PFSK-1 (cell line): ENCODE data around the gene ADGB.

ENCODE experiments used
- FOXP2 ChIP-seq: optimal IDR thresholded peaks from 2 replicates; pipeline ENCODE3; 2011; ENCODE audit warnings: borderline replicate concordance, control low read depth, inconsistent platforms; ENCODE audit not compliant: insufficient read depth; ENCODE audit errors: extremely low read length, extremely low read depth
- POLR2AphosphoS5 ChIP-seq: IDR thresholded peaks from 2 replicates; pipeline ENCODE4 v1.6.1; 2012; ENCODE audit warnings: low read depth, mild to moderate bottlenecking, control low read depth, low read length, moderate library complexity
- SIN3A ChIP-seq: IDR thresholded peaks from 2 replicates; pipeline ENCODE4 v1.6.1; 2012; ENCODE audit warnings: mild to moderate bottlenecking, low read length, moderate library complexity, borderline replicate concordance; ENCODE audit not compliant: insufficient read depth
- TAF1 ChIP-seq: IDR thresholded peaks from 2 replicates; pipeline ENCODE4 v1.6.1; 2012; ENCODE audit warnings: low read length, control low read depth, borderline replicate concordance; ENCODE audit not compliant: insufficient read depth
- TF ChIP-seq, protein P1 (sequence below), 2 experiments: IDR thresholded peaks; 2 replicates each; pipeline versions ENCODE4 v1.6.1 to v1.8.0; 2011 to 2012; ENCODE audit warnings: low read depth in 2 of 2, low read length in 2 of 2, control low read depth in 1 of 2, inconsistent platforms in 1 of 2, mild to moderate bottlenecking in 1 of 2, moderate library complexity in 1 of 2; ENCODE audit not compliant: insufficient read depth in 1 of 2

The ADGB gene

DNA sequence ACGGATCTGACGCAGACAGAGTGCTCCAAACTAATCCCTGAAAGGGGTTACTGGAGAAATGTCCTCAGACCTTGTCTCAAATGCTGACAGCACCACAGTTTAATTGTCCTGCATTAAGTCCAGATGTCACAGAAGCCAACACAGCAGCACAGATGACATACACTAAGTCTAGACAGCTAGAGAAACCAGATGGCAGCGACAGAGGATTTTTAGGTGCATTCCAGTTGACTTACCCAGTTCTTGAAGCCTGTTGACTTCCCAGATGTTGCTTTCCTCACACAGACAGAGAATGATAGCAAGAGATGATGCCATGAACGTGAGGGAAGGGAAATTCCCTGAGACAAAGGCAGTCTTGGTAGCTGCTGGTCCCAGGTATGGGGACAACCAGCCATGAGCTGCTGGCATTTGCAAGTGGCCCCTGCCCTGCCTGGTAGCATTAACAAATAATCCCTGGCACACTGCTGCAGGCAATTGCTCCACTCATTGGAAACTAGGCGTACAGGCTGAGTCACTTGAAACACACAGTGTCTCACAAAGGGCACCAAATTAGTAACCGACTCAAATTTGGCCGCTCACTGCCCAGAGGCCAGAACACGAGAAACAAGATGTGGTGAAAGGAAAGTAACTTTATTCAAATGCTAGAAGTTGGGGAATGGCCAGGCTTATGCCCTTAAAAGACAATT, 52.2 kb downstream of the ADGB start:
- TF ChIP-seq, protein P1, sequence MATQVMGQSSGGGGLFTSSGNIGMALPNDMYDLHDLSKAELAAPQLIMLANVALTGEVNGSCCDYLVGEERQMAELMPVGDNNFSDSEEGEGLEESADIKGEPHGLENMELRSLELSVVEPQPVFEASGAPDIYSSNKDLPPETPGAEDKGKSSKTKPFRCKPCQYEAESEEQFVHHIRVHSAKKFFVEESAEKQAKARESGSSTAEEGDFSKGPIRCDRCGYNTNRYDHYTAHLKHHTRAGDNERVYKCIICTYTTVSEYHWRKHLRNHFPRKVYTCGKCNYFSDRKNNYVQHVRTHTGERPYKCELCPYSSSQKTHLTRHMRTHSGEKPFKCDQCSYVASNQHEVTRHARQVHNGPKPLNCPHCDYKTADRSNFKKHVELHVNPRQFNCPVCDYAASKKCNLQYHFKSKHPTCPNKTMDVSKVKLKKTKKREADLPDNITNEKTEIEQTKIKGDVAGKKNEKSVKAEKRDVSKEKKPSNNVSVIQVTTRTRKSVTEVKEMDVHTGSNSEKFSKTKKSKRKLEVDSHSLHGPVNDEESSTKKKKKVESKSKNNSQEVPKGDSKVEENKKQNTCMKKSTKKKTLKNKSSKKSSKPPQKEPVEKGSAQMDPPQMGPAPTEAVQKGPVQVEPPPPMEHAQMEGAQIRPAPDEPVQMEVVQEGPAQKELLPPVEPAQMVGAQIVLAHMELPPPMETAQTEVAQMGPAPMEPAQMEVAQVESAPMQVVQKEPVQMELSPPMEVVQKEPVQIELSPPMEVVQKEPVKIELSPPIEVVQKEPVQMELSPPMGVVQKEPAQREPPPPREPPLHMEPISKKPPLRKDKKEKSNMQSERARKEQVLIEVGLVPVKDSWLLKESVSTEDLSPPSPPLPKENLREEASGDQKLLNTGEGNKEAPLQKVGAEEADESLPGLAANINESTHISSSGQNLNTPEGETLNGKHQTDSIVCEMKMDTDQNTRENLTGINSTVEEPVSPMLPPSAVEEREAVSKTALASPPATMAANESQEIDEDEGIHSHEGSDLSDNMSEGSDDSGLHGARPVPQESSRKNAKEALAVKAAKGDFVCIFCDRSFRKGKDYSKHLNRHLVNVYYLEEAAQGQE (IDR thresholded peaks at IDR 0.05; ENCODE audit: insufficient read depth in 1 of 2, low read depth in 2 of 2, low read length in 2 of 2), result no peak
- no peak for TF ChIP-seq POLR2AphosphoS5
- TF ChIP-seq FOXP2, result no peak
- TF ChIP-seq SIN3A, result no peak
- no peak for TF ChIP-seq TAF1

DNA sequence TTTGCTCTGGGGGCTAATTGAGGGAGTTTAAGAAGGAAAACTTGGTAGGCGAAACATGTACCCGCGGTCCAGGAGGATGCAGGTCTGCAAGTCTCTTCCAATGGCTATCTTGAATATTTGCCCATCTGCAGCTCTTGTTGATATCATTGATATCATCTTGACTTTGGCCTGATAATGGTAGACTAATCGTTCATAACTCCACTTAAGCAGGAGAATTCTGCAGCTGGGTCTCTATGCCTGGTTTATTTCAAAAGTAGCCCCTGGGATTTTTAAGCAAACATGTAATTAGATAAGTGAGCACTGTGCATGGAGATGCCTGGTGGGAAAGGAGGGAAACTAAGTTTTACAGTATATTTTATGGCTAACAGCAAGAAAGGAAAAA, 52.7 kb downstream of the ADGB start:
- TF ChIP-seq TAF1 (no peak), POLR2AphosphoS5 (no peak)

DNA sequence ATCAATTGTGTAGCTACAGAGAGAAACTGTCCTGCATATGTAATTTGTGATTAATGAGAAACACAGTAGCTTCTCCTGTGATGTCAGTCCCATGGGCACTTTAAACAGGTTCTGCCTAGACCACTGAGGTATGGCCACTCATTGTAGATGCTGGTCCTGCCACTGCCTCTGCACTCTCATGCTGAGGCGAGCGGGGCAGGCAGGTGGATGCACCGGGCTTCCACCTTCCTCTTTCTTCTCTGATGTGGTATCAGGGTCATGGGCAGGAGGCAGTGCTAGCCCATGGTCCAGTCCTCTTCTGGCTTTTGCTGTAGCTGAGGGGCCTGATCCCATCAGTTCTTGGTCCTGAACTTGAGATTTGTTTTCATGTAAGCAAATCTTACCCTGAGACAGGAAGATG, 58.7 kb downstream of the ADGB start:
- TF ChIP-seq POLR2AphosphoS5, result no peak
- TF ChIP-seq FOXP2, result no peak

DNA sequence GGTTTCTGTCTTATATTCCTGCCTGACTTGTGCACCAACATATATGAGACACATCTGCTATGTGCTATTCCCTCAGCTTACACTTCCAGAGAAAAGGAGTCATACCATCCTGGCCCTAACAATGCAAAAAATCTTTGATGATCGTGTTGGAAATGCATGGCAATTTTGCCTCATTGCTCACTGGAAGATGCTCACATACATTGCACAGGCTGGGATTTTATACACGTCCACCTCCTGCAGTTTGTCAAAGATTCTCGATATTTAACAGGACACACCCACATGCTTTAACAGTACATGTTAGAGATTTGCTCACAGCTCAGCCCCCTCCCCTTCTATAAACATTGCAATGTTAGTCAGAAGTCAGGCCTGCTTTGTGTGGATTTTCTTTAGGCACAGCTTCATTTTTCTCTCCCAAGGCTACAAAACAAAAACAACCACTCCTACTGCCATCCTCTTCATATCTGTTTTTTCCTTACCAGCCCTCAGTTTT, 66.1 kb downstream of the ADGB start:
- no peak for TF ChIP-seq FOXP2
- TF ChIP-seq, protein P1 (IDR thresholded peaks at IDR 0.05; ENCODE audit: insufficient read depth in 1 of 2, low read depth in 2 of 2, low read length in 2 of 2), result no peak
- TF ChIP-seq TAF1, result no peak
- TF ChIP-seq SIN3A, result no peak
- no peak for TF ChIP-seq POLR2AphosphoS5

DNA sequence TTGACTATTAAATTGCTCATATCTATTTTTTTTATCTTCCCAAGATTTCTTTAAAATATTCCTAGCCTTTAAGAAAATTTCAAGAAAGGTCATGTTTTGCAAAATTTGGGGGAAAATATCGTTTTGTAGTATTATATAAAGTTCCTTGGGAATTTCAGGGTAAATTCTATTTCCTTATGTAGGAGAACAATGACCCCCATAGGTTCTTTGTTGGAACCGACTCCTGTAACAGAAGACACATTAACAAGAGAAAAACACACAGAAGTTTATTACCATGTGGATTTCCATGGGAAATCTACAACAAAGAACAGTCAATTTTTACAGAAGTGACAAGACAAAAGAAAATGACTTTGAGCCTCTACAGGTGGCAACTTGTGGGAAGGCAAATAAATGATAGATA, 68.1 kb downstream of the ADGB start:
- no peak for TF ChIP-seq SIN3A
- TF ChIP-seq, protein P1 (IDR thresholded peaks at IDR 0.05; ENCODE audit: insufficient read depth in 1 of 2, low read depth in 2 of 2, low read length in 2 of 2), result no peak
- no peak for TF ChIP-seq POLR2AphosphoS5
- TF ChIP-seq TAF1, result no peak
- no peak for TF ChIP-seq FOXP2

DNA sequence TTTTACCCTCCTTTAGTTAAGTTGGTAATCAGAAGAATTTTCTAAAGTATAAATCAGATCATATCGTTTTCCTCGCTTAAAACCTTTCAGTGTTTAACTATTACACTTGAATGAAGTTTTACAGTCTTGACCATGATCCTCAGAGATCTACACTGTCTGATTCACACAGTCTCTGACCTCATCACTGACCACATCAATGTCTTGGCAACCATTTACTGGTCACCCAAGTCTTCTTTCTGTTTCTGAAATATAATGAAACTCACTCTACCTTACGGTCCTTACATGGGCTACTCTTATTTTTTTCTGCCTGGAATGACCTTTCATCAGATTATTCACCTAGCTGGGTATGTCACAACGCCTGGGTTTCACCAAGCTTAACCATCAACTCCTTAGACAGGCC, 71.4 kb downstream of the ADGB start:
- TF ChIP-seq, protein P1 (IDR thresholded peaks at IDR 0.05; ENCODE audit: insufficient read depth in 1 of 2, low read depth in 2 of 2, low read length in 2 of 2), result no peak
- no peak for TF ChIP-seq TAF1
- no peak for TF ChIP-seq FOXP2
- TF ChIP-seq POLR2AphosphoS5, result no peak
- TF ChIP-seq SIN3A, result no peak
